HG02885 (cell line): Measurements from ENCODE around the gene GTPBP4.
"Not testable (repeated sequence)": the region's sequence is repeated elsewhere in the genome, so short reads cannot be mapped to it uniquely, and the experiment has no call there.

Experiments
- ATAC-seq: cut with Tn5 transposase; IDR thresholded peaks from one replicate; pipeline ENCODE4 v1.9.1; 2021; ENCODE audit warnings: mild to moderate bottlenecking; ENCODE audit not compliant: unreplicated experiment, poor library complexity

Gene GTPBP4

DNA sequence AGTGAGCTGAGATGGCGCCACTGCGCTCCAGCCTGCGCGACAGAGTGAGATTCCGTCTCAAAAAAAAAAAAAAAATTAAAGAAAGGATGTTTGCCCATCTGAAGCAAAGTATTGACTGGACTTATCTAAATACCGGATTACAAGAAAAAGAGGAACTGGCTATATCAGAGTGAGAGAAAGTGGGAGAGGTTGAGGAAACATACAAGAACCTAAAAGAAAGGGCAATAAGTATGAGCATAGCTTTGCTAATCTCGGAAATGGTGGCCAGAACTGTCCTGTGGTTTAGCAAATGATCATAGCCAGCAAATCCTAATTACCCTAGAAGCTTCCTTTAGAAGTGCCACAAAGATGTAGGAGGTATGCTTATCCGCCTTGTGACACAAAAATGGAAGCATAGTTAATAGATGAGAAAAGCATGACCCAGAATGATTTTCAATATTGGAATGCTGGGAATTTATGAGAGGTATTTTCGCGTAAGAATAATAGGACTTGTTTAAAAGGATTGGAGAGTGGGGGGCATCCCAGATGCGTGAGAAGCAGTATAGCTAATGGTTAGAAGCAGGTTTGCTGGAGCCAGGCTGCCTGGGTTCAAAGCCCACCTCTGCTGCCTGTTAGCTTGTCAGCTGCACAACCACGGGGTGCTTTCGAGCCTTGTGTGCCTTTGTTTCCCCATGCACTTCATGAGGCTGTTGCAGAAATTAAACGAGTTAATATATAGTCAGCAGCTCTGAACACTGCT, 1.2 kb upstream of the GTPBP4 start:
- ATAC-seq, result no peak

DNA sequence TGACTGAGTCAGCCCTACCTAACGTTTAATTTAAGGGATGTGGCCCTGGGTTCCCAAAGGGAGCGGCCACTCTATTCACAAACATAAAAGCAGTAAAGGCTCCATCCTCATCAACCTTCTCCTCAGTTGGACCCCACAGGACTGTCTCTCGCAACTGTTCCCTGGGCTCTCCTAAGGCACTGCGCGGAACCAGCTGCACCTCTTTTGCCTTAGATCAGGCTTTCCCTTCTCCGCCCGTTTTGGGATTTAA, 689 bp upstream of the GTPBP4 start:
- no peak for ATAC-seq

DNA sequence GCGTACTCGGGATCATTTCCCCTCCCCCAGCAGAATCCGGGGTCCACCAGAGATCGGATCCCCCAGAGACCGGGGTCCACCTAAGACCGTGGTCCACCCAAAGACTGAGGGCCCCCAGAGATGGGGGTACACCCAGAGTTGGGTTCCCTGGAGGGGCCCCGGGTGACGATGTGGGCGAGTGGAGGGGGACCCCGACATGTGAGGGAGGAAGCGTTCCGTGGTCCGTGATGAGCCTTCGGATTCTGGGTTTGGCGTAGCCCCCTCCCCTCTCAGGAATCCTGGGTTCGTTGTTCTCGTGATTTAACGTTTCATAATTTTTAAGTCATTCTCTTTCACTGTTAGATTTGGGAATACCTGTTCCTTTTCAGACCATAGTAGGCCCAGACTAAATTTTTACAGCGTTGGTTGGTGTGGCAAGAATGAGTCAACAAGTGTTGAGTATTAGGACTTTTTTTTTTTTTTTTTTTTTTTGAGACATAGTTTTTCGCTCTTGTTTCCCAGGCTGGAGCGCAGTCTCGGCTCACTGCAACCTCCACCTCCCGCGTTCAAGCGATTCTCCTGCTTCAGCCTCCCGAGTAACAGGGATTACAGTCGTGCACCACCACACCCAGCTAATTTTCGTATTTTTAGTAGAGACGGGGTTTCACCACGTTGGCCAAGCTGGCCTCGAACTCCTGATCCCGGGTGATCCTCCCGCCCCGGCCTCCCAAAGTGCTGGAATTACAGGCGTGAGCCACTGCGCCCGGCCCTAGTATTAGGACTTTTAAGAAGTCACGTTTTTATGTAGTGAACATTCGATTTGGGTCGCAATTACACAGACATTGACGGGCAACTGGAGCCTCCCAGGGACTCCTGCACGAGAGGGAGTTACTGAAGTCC, 672 bp downstream of the GTPBP4 start:
- ATAC-seq, result peak; percentile 8

DNA sequence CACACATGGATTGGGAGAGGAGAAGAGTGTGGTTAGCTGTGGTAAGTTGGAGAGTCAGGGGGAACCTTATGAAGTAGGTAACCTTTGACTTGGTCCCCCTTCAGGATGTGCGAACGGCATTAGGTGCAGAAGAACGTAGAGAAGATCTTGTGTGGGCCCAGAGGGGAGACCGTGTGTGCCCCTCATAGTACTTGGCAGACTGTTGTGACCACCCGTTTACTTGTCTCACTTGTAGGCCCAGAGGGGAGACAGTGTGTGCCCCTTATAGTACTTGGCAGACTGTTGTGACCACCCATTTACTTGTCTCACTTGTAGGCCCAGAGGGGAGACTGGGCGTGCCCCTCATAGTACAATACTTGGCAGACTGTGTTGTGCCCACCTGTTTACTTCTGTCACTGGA, 2.6 kb downstream of the GTPBP4 start:
- ATAC-seq, result no peak

DNA sequence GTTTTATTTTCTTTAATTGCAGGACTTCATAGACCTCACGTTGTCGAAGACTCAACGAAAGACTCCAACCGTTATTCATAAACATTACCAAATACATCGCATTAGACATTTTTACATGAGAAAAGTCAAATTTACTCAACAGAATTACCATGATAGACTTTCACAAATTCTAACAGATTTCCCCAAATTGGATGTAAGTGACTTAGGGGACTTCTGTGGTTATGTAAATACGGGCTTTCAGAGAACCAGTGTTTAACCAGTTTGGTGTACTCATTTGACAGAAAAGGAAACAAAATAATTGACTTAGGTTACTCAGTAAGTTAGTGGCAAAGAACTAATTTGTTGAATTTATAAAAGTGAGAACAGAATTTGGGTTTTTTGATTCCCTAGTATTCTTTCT, 4.2 kb downstream of the GTPBP4 start:
- peak; percentile 19 for ATAC-seq

DNA sequence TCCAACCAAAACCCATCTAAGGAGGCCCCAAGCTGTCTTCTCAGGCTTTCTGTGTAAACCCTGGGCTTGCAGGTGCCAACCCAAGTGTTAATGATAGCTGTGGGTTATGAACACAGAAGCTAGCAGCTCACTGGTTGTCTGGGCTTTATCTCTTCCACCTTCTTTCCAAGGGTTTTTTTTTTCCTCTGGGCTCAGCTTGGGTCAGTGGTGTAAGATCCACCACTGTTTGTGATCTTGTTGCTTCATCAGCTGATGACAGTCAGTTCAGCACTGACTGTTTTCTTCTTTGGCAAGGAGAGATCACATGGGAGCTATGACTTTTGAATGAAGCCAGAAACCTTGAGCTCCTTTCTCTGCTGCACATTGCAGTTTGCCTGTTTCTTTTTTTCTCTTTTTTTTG, 4.6 kb downstream of the GTPBP4 start:
- no peak for ATAC-seq

DNA sequence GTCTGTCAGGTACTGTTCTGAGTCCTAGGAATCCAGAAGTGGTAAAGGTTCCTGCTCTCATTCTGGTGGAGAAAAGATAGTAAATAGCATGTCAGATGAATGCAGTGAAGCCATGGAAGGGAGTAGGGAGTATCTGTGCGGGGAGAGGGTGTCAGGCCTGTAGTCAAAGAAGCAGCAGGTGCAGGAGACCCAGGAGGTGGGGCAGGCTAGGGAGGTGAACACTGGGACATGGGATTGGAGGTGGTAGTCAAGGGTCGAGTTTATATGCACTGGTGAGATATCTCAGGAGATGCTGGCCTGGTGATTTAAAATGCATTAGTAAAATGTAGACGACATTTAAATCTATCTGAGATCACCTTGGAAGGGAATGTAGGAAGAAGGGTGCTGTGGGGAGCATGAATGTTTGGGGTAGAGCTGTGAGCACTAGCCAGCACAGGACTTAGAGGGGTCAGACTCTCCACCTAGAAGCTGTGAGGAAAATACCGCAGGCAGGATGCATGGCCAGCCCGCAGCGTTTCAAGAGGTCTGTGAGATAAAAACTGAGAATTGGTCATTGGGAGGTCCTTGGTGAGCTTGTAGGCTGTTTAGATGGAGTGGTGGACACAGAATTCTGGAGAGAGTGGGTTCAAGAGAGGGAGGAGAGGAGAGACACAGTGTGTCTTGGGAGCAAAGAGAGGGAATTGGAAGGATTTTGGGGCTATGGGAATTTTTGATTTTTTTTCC, 6.8 kb downstream of the GTPBP4 start:
- no peak for ATAC-seq

DNA sequence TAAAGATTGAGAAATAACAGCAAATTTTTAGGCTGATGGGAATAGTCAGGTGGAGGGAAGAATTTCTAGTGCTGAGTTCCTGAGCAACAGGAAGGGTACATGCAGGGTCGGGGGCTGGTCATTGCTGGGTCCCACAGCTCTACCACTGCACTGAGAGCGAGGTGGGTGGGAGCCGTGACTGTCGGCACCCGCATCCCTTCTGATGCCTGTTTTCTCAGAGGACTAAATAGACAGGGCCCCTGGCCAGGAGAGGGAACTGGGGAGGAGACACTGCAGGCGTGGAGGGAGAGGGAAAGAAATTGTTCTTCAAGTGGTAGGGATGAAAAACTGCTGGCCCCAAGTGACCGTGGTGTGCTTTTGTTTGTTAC, 7.3 kb downstream of the GTPBP4 start:
- no peak for ATAC-seq

DNA sequence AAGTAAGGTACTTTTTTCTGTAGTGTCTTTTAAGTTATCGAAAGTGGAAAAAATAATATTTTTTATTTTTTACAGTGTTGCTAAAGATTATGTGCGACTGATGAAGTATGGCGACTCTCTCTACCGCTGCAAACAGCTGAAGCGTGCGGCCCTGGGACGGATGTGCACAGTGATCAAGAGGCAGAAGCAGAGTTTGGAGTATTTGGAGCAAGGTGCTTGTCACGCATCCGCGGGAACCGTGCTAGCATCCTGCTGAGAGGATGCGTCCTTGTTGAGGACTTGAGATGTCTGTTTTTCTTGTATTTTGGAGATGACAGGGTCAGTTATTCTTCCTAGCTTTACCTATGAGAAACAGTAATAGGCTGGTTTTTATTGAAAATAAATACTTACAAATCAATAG, 7.8 kb downstream of the GTPBP4 start:
- no peak for ATAC-seq

DNA sequence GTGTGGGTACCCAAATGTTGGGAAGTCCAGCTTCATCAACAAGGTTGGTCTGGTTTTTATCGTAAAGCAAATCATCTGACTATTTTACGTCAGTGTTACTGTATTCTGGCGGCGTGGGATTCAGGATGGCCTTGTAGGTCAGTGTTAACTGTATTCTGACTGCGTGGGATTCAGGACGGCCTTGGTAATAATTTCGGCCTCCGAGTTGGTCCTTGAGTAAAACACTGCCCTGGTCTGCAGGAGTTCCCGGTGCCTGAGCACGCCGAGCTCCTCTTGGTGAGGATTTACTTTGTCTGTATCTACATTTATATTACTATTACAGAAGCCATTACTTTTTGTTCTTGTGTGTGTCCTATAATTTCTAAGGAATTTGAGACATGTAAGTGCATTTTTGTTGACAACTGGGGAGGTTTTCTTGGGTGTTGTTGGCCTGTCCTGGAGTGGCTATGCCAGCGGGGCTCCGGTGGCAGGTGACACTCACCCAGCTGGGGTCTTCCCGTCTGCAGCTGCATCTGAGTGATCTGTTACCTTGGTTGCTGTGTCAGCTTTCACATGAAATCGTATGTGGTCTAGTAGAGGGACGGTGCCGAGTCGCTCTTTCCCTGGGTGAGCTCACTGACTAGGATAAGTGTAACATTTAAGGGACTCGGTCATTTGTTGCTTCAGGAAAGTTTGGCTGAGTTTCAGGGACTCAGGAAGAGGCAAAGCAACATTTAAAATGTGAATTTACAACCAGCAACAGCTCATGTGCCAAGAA, 9.2 kb downstream of the GTPBP4 start:
- no peak for ATAC-seq

DNA sequence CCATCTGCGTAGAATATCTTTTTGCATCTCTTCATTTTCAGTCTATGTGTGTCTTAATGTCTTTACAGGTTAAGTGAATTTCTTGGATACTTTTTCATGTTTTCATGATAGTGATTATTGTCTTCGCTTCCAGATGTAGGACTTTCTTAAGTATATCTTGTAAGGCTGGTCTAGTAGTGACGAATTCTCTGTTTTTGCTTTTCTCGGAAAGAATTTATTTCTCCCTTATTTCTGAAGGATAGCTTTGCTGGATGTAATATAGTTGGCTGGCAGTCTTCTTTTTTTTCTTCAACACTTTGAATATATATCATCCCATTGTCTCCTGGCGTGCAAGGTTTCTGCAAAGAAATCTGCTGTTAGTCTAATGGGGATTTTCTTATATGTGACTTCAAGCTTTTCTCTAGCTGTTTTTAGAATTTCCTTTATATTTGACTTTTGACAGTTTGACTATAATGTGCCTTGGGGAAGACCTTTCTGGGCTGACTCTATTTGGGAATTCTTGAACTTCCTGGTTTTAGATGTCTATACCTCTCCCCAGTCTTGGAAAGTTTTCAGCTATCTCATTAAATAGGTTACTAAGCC, 14.3 kb downstream of the GTPBP4 start:
- ATAC-seq, result no peak

DNA sequence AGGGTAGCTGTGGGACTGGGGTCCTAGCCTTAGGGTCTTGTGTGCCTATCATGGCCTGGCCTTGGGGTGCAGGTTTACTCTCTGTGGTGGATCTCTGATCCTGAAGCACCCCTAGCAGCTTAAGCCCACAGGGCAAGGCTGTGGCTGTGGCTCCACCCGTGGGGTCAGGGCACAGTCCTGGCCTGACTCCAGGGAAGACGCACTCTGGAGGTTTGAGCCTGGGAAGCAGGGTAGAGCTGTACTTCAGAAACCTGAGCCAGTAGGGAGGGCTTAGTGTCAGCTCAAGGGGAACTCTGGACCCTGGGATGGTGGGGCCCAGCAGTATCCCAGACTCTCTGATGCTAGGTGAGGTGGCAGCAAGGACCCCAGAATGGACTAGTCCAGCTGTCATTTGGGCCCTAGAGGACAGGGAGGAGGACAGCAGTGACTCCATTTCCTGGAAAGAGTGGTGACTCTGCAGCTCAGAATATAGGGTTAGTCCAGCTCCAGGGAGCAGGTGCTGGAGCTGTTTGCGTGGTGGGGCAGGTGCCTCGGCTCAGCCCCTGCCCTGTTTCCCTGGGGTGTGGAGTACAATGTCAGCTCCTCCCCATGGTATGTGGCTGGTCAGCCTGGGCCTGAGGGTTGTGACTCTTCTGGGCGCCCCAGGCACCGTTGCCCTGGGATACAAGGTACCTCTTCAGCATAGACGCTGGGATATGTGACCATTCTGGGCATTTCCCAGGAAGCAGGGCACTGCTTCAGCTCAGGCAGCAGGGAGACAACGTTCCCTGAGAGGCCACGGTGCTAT, 15.8 kb downstream of the GTPBP4 start:
- ATAC-seq, result no peak

DNA sequence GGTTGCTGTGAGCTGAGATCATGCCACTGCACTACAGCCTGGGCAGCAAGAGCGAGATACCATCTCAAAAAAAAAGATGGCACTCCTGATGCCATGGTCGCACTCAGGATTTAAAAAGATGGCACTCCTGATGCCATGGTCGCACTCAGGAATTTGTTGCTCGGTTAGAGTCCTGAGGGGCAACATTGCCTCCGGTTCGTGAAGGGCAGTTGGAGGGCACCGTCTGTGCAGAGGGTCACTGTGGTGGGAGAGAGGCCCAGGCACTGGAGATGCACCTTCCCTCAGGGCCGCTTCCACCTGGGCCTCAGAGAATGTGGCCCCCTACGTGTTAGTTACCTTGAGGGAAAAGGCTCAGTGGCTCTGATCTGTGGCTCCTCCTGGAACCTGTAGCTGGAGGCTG, 18.3 kb downstream of the GTPBP4 start:
- no peak for ATAC-seq

DNA sequence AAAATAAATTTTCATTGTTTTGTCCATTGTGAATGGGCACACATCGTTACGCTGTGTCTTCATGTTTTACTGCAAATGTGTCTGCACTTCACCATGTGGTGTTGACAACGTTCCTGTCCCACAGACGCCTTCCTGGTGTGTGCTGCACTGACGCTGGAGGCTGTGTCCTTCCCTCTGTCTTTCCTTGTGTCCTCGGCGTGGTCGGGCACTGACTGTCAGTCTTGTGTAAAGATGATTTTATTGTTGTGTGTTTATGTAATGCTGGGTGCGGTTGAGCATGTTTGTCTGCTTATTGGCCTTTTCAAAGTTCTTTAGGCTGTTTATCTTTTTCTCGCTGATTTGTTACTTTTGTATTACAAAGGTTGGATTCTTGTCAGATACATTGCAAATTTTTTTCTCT, 19.3 kb downstream of the GTPBP4 start:
- ATAC-seq, result no peak

DNA sequence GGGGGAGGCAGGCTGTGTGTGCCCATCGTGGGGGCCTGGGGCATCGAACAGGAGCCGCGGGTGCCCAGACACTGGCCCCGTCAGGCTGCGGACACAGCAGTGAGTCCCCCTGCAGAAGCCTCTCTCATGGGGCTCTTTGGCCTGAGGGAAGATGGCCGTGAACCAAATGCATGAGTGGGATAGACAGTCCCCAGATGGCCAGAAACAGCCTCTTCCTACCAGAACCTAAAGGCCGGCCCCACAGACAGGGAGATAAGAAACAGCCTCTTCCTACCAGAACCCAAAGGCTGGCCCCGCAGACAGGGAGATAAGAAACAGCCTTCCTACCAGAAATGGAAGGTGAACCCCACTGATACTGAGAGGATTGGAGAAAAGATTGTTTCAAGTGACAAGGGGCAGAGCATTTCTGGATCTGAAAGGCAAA, 20.8 kb downstream of the GTPBP4 start:
- ATAC-seq, result no peak

DNA sequence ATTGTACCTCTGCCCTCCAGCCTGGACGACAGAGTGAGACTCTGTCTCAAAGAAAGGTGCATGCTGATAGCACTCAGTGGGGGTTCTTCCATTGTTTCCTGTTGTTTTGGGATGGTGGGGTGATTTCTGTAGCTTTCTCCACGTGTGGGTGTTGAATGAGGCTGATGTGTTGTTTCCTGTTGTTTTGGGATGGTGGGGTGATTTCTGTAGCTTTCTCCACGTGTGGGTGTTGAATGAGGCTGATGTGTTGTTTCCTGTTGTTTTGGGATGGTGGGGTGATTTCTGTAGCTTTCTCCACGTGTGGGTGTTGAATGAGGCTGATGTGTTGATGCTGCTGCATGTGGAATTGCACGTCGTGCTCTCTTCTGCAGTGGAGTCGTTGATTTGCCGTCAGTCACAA, 21.7 kb downstream of the GTPBP4 start:
- ATAC-seq, result not testable (repeated sequence)

DNA sequence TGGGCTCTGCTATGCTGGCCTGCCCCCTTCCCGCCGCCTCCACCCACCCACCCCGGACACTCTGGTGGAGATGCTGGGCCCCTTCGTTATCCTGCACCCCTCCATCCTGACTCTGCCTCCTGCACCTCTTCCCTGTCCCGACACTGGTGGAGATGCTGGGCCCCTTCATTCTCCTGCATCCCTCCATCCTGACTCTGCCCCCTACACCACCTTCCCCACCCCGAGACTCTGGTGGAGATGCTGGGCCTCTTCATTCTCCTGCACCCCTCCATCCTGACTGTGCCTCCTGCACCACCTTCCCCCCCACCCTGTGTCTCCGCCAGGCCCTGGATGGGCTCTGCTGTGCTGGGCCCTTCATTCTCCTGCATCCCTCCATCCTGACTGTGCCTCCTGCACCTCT, 22.5 kb downstream of the GTPBP4 start:
- ATAC-seq, result no peak

DNA sequence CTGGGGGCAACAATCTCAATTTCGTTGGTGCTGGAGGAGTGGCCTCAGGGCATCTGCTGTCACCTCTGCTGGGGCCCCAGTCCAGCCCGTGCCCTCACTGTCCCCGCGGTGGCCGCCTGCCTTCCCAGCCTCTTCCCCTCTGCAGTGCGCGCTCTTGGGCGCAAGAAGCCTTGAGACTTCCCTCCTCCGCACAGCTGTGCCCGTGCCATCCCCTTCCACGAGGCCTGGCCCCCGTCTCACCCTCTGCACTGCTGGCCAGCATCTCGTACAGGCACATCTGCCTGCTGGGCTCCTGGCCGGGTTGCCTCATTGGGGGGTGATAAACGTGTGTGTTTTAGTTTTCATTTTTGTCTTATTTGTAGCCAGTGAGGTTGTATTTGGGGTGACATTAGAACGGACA, 23.5 kb downstream of the GTPBP4 start:
- ATAC-seq, result no peak

DNA sequence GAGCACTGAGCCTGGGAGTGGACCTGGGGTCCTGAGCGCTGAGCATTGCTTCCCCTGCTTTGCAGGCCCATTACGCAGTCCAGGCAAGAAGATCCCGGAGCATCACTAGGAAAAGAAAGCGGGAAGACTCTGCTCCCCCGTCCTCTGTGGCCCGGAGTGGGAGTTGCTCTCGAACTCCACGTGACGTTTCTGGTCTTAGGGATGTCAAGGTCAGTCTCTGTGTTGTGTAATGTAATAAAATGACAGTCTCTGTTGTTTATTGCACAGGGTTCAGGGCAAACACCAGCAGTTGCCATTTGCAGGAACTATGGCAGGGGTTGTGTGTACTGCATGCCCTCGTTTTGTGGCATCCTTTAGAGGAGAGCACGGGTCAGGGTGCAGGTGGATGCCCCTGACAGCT, 27.5 kb downstream of the GTPBP4 start:
- no peak for ATAC-seq

DNA sequence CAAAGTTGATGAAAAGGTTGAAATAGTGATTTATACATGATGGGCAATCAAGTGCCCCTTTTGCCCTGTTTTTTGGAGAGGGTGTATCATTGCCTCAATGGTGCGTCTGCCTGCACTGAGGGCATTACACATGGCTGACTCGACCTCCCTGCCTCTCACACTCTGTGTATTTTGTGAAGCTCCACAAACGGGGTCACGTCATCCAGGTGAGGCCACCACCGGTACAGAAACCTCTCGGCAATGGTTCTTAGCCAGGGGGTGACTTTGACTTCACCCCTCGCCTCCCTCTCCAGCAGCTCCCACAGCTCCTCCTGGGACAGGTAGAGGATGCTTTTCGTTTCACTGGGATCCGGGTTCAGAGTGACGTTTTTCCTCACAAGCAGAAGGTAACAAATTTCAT, 31.1 kb downstream of the GTPBP4 start:
- no peak for ATAC-seq
